ENCODE results near the gene FBXL13. TPM values are rescaled to one million over a fixed set of nuclear protein-coding genes. Genes with fewer than 3 reads are reported as not detected.

Gene FBXL13
- total RNA-seq, 1 experiment from 2014 or later, result 2.5 TPM

- intact Hi-C loops (cut with micrococcal nuclease; ENCODE audit: unreplicated experiment), result no loop called here
- Histone ChIP-seq H3K4me1 (ENCODE audit: control insufficient read depth, insufficient read depth, low read length) (peaks cover 3% of the 10 kb centered on the region; the same call in 1 of the 2 replicates), H3K4me3 (ENCODE audit: low read depth in 2 of 2, low read length in 2 of 2) (no peak overlapping the region), H3K27me3 (ENCODE audit: control insufficient read depth, insufficient read depth, low read length) (no peaks in the 10 kb centered on the region), H3K9me3 (ENCODE audit: control insufficient read depth, insufficient read depth, low read depth, low read length) (no peaks in the 10 kb centered on the region), H3K27ac (ENCODE audit: low read length) (no peak overlapping the region), H3K36me3 (ENCODE audit: control insufficient read depth, insufficient read depth, low read length) (peaks cover under 1% of the 10 kb centered on the region; the same call in 1 of the 2 replicates)
- no TSS peak for BruUV-seq (replicated peaks)
- TF ChIP-seq CTCF (IDR thresholded peaks at IDR 0.05) (no peak), REST (IDR thresholded peaks at IDR 0.05; ENCODE audit: insufficient read depth in 1 of 2, low read depth in 2 of 2, low read length in 1 of 2) (no peak), TCF7L2 (IDR thresholded peaks at IDR 0.05; ENCODE audit: low read depth, low read length) (no peak), POLR2AphosphoS5 (IDR thresholded peaks at IDR 0.05; ENCODE audit: low read depth, low read length) (no peak), SIN3A (IDR thresholded peaks at IDR 0.05; ENCODE audit: borderline replicate concordance, insufficient read depth, low read depth, low read length) (no peak)
- CTCF ChIA-PET, result no interaction called here
- no peak for ATAC-seq
- POLR2A ChIA-PET, result no interaction called here
- no peak for DNase-seq (ENCODE audit: low read depth, low spot score)
- in situ Hi-C loops (cut with HindIII; ENCODE audit: low pct_unique_long_range_greater_than_20kb, low sequenced_read_pairs), result no loop called here
Observed at GRCh38 chr7:103076764-103077163, 2.2 kb upstream of the FBXL13 start.

GRCh38 chr7:103075337-103075918 is 832 bp upstream of the FBXL13 start:
- TF ChIP-seq POLR2AphosphoS5 (IDR thresholded peaks at IDR 0.05; ENCODE audit: low read depth, low read length), result no peak
- TF ChIP-seq TCF7L2 (IDR thresholded peaks at IDR 0.05; ENCODE audit: low read depth, low read length), result no peak
- no peak for TF ChIP-seq SIN3A (IDR thresholded peaks at IDR 0.05; ENCODE audit: borderline replicate concordance, insufficient read depth, low read depth, low read length)
- TF ChIP-seq REST (IDR thresholded peaks at IDR 0.05; ENCODE audit: insufficient read depth in 1 of 2, low read depth in 2 of 2, low read length in 1 of 2), result no peak
- no peak for TF ChIP-seq CTCF (IDR thresholded peaks at IDR 0.05)
- peaks cover 3% of the 10 kb centered on the region; the same call in 1 of the 2 replicates for H3K4me1 ChIP-seq (ENCODE audit: control insufficient read depth, insufficient read depth, low read length)
- ChIA-PET POLR2A (interaction anchor here (0.8 kb wide), 1 partner anchor 131 kb away, joined by 5 read pairs; no protein-coding TSS in a partner anchor), CTCF (interaction anchor here (0.6 to 1.0 kb wide), 3 partner anchors 14 to 111 kb away, joined by 3 to 11 read pairs (median 3); no protein-coding TSS in a partner anchor)
- H3K4me3 ChIP-seq (ENCODE audit: low read depth in 2 of 2, low read length in 2 of 2), result peak overlapping the region; percentile 90 to 91
- DNase-seq (ENCODE audit: low read depth, low spot score) (no peak), ATAC-seq (peak; percentile 50)
- no peaks in the 10 kb centered on the region; the same call in 1 of the 2 replicates for H3K36me3 ChIP-seq (ENCODE audit: control insufficient read depth, insufficient read depth, low read length)
- no peaks in the 10 kb centered on the region for H3K27me3 ChIP-seq (ENCODE audit: control insufficient read depth, insufficient read depth, low read length)
- in situ Hi-C loops (cut with HindIII; ENCODE audit: low pct_unique_long_range_greater_than_20kb, low sequenced_read_pairs), result no loop called here
- intact Hi-C loops (cut with micrococcal nuclease; ENCODE audit: unreplicated experiment), result no loop called here
- H3K9me3 ChIP-seq (ENCODE audit: control insufficient read depth, insufficient read depth, low read depth, low read length), result no peaks in the 10 kb centered on the region
- peak overlapping the region; percentile 91 for H3K27ac ChIP-seq (ENCODE audit: low read length)
- BruUV-seq (replicated peaks), result no TSS peak
